Measurements from ENCODE around the gene LARGE1.
"Not testable (repeated sequence)": the region's sequence is repeated elsewhere in the genome, so short reads cannot be mapped to it uniquely, and the experiment has no call there.

Gene LARGE1

DNA sequence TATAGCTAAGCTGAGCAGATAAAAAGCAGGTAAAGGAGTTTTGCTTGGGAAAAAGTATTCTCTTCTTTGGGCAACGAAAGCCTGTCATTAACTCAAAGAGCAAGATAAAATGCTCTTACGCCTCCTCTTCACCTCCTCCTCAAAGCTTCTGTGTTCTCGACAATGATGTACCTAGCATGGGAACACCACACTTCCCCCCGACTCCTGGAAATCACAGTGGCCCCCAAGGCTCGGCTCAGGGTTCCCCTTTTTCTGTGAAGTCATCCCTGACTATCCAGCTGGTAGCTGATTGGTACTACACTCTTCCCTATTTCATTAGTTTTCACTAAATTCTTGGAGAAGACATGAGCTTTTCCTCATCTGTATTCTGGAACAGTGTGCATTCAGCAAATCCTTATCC lies 336.1 kb downstream of the LARGE1 start:
- no peak for DNase-seq

DNA sequence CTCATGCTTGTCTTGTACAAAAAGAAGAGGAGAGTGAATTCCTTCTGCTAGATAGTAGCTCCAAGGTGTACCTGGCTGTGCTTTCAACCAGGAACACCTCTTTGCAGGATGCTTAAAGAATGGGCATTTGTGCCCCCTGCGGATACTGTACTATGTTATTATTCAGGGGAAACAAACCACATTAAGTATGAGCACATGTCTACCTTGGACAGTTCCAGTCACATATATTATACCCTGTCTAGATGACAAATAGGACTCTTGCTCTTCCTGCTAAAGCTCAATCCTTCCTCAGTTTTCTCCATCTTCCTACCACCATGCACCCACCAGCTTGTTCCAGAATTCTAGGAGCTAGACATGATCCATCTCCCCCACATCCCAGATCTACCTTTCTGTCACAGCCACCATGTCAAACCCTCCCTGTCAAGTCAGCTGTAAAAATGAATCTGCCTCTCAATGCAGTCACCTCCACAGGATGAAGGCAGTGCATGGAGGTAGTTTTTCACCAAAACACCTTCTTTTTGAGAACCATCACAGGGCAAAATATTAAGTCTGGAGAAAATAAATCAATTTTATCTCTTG lies 337.4 kb downstream of the LARGE1 start:
- DNase-seq, result no peak

DNA sequence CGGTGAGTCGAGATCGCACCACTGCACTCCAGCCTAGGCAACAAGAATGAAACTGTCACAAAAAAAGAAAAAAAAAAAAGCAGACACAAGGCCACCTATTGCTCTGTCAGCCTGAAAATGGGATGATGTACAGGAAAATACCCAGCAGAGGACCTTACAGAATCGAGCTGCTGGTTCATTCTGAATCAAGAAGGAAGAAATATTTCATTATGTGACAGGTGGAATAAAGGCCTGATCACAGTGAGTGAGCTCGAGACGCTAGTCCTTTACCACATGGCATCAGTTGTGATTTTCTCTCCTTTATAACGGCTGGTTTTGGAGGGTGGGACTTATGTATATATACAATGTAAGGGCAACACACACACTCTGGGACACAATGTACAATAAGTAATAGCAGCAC lies 340.0 kb downstream of the LARGE1 start:
- DNase-seq, result no peak

DNA sequence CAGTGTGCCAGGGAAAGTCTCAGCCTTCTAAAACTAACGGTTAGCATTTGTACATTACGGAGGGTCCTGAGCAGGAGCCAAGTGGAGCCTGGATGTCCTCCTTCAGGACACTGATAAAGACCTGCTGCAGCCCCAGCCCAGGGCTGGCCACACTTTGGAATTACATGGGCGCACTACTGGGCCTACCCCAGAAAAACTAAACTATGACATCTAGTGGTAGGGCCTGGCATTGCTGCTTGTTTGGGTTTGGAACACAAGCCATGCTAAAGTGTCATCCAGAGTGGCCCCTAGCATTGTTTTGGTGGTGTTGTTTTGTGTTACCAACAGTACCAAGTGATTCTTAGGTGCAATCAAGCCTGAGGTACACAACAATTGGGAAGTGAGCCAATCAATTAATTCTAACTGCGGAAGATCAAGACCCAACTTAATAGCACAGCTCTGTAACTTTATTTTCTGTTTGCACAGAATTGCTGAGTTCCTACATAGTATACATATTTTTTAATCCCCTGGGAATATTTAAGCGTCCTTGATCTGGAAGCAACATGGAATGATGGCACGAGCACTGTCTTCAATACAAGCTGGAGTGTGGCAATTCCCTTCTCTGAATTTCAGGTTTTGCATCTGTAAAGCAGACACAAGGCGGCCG lies 340.7 kb downstream of the LARGE1 start:
- DNase-seq, result peak; percentile 12

DNA sequence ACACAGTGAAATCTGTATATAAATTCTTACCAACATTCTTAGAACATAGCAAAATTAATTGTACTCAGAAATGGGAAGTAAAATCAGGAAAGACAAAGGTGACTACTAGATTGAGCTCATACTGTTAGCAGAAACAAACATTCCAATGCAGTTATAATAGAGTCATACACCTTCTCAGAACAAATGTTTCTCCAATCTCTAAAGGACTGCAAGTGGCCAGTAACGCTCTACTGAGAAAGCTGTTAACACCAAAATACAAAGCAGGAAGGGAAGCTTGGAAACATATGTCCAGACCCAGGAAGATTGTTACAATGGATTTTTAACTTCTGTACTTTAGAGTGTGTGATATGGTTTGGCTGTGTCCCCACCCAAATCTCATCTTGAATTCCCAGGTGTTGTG lies 341.5 kb downstream of the LARGE1 start:
- DNase-seq, result no peak

DNA sequence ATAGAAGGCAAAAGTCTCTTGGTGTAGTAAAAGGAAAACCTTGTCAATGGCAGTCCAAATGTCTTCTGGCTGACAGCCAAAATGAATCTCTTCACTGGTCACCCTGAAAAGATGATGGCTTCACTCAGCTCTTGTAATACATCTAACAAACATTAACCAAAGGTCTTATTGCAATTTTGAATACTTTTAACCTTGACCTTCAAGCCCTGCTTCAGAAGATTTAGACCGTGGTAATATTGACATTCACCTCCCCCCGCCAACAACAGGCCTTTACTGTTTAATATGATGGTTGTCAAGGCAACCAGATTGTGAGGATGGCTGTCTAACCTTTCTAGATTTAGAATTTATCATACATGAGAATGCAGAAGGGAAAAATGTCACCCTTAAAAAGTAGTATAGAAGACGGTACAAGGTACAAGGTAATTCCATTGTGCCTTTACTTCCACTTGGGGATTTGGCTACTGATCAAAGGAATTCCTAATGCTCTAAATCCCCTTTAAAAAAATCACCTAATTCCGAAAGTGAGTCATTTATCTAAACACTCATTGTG lies 342.3 kb downstream of the LARGE1 start:
- no peak for DNase-seq

DNA sequence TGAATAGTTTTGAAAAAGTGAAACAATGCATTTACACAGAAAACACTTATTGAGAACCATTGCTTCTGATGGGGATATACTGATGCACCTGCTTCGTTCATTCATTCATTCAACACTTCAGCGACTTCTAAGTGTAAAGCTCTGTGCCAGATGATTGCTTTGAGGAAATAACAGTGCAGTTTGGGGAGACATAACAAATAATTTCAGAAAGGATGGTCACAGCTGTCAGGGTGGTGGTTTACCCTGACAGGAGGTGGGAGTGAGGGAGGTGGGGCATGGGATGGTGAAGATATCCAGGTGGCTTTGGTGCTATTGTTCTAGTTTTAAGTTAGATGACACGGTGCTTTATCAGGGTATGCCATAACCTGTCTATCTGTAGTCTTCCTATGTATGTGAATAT lies 344.1 kb downstream of the LARGE1 start:
- no peak for DNase-seq

DNA sequence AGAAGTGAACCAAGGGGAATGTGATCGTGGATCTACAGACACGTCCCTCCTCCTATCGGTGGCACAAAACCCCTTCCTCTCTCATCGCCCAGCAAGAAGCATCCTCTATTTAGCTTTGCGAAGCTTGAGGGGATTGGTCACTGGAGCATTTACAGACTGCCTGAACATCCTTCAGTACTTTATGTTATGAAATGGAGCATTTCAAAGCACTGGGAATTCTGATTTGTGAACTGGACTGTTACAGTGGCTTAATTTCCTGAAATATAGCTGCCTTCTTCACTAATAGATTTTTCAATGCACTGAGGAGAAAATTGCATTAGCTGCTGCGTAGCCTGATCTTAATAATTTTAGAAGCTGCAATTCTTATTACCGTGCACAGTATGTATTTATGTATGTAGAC lies 344.5 kb downstream of the LARGE1 start:
- DNase-seq, result no peak

DNA sequence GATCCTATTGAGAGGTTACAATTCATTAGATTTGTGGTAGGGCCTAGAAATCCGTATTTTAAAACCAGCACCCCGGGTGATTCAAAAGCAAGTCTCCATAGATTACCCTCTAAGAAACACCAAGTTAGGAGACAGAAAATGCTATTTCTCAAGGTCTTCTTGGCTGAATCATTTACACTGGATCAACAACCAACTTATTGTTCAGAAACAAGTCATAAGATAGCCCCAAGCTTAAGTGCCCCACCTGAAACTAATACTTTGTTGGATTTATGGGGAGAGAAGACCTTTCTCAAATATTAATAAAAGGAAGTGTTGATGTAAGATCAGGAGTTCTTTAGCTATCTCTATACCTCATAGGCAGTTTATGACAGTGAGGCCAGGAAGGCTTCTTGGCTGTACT lies 345.2 kb downstream of the LARGE1 start:
- no peak for DNase-seq

DNA sequence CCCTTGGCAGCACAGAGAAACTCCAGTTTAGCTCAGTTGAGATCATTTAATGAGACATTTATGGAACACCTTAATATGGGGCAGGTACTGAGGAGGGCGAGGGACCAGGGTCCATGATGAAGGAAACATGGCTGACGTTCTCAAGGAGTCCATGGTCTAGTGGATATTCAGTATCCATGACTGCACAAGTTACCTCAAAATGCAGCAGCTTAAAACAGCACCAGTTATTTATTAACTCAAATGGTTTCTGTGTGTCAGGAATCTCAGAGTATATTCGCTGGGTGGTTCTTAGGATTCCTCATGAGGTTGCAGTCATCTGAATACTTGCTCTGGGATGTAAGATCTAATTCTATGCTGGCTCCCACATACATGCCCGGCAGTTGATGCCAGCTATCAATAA lies 346.8 kb downstream of the LARGE1 start:
- DNase-seq, result no peak

DNA sequence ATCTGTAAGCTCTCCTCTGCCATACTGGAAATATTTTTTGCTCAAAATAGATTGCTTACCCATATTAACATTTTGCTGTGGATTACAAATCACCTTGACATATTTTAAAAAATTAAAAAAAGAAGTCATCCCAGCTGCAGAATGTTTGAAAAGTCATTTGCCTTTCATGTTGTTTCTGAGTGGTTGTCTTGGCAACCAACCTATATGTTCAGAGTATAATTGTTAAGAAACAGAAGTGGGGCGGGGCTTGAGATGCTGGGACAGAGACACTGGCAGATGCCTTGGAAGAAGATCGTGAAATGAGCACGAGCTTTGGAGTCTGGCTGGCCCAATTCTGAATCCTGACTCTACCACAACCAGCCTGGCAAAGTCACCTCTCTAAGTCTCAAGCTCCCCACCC lies 348.2 kb downstream of the LARGE1 start:
- DNase-seq, result no peak

DNA sequence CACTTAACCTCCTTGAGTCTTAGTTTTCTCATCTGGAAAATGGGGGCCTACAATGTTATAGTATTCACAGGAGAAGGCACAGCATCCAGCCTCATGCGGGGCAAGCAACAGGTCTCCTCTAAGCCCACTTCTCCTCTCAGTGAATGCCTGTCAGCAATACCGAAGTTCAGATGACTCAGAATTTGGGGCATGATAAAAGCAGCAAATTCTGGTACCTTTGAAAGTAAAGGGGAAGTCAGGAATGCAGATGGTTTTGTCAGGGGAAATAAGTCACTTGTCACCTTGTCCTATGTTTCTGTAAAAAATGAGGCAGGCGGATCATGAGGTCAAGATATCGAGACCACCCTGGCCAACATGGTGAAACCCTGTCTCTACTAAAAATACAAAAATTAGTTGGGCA lies 350.2 kb downstream of the LARGE1 start:
- no peak for DNase-seq

DNA sequence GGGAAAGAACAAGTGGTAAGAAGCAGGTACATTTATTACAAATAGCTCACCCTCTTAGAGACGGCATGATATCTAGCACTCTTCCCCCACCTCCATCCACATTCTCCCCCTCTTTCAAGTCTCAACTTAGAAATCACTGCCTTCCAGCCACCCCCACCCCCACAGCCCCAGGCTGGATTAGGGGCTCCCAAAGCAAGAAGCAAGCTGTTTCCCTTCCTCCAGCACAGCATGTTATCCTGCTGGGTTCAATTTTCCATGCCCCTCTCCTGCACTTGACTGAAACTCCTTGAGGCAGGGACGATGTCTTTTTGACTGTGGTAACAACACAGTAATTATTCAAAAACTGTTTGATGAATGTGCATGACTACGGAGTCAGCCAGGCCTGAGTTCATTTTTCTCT lies 350.7 kb downstream of the LARGE1 start:
- no peak for DNase-seq

DNA sequence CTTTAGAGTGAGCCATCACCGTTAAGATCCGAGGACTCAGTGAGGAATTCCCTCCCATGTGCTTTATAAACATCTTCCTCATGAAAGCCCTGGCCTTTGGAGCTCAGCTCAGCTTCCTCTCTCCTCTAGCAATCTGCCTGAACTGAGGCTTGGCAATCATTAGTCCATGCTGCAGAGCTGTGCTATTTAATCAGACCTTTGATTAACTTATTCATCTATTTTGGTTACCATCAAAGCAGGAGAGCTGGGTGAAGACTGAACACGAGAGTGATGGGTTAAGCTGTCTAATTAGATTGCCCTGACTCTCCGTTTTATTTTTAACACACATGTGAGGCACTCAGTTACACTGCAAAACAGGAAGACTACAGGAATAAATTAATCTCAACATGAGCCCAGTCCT lies 351.3 kb downstream of the LARGE1 start:
- DNase-seq, result no peak

DNA sequence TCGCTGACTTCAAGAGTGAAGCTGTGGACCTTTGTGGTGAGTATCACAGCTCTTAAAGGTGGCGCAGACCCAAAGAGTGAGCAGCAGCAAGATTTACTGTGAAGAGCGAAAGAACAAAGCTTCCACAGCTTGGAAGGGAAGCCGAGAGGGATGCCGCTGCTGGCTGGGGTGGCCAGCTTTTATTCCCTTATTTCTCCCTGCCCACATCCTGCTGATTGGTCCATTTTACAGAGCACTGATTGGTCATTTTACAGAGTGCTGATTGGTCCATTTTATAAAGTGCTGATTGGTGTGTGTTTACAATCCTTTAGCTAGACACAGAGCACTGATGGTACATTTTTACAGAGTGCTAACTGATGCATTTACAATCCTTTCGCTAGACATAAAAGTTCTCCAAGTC lies 353.8 kb downstream of the LARGE1 start:
- not testable (repeated sequence) for DNase-seq

DNA sequence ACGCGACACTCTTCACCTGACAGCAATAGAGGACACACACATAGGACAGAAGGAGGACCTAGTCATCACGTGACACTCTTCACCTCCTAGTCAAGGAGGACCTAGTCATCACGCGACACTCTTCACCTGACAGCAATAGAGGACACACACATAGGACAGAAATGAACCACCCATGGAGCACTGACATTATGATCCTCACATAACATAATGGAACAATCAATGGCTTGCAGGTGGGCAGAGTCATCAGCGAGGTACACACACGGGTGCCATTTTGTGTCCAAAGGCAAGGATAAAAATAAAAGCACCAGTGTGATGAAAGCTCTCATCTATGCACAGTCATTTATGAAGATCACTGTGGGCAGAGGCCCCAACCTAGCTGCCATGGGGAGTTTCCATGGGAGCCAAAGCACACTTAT lies 354.7 kb downstream of the LARGE1 start:
- no peak for DNase-seq

DNA sequence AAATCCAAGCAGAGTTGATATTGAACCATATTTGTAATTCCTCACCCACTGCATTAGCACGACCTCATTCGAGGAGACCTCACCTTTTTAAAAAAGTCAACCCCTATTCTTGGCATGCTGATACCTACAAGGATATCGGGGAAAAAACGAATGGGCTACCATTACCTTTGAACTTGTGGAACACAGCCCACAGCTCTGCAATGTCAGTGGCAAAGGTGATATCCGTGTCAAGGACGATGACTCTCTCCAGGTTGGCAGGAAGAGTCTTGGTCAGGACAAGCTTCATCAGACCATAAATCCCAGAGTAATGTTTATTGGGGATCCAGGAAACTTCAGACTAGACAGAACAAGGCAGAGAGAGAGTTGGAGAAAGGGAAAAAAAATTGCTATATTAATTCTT lies 355.6 kb downstream of the LARGE1 start:
- DNase-seq, result no peak

DNA sequence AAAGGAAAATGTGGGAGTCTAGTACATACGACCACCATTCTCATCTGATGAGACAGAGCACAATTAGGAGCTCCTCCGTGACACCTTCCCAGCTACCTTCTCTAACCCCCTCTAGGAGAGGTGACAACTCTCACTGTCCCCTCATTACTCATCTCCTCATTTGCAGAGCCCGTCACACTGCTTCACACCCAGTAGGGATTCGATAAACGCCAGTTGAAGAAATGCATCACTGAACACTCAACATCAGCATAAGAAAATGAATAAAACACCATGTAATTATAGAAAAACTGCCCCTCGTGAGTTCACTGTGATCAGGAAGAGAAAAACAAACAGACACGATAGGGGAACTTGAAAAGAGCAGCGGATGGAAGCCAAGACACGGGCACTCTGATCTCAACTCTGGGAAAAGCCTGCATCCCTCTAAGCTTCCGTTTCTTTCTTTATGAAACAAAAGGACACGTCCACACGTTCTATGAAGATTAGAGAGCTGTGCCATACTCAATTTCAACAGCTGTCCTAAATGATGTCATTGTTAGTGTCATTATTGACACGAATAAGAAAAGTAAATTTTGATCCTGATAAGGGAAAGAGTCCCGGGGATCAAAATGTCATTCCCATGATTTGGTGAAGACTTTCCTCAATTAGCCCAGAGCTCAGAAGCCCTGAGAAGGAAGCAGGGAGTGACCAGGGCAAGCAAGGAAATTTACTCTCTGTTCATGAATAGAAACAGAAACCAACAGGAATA lies 356.9 kb downstream of the LARGE1 start:
- DNase-seq, result no peak

DNA sequence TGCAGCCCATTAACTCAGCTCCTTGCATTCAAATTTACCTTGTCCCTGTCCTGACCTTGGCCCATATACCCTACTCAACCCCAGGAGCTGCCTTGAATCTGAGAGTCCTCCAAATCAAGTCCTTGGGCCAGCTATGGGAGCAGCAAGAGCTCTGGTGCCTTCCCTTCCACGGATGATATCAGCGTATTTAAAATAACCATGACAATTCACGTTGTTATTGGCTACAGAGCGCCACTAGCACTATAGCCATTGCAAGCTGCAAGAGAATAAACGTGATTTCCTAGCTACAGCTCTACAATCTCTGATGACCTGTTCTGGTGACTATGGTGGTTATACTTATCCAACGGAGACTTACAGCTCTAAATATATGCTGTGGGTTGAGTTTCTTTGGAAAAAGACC lies 357.8 kb downstream of the LARGE1 start:
- DNase-seq, result no peak

DNA sequence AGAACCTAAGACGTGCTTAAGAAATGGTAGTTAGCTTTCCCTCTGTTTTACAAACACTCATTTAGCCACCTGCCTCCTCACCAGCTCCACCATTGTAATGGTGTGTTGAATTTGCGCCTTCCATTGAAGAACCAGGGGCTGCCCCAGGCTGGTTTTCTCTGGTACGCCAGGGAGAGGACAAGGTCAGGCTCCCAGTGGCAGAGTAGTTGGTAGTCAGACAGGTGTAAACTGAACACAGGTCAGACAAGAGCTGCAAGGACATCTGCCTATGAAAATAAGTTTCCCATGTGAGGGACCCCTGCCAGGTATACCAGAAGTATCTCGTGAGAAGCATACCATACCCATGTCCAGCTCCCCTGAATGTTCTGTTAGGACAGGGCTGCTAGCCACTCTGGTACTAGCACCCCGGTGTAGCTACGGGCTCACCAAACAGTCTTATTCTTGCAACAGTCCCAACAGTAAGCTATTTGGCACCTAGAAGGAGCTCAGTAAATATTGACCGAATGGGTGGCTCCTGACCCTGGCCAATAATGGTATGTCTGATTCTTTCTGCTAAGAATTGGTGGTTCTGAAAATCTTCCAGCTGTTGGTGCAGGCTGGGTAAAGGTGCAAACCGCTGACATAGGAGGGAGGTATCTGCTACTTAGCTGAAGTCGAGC lies 359.0 kb downstream of the LARGE1 start:
- no peak for DNase-seq

DNA sequence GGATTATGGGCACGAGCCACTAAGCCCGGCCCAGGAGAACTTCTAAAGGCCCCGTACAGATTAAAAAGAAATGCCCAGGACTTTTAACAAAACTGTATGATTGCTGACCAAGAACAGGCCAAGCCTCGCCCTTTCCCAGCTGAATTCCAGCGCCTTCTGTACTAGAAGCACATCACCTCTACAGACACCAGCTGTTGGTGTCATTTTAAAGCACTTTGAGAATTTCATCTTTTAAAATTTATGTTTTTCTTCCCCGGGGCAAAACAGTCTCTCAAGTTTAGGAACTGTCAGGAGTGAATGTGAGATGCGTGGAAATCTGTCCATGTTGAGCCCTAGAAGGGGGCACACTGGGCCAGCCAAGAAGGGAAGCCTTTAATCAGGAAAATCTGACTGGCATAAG lies 362.4 kb downstream of the LARGE1 start:
- no peak for DNase-seq

DNA sequence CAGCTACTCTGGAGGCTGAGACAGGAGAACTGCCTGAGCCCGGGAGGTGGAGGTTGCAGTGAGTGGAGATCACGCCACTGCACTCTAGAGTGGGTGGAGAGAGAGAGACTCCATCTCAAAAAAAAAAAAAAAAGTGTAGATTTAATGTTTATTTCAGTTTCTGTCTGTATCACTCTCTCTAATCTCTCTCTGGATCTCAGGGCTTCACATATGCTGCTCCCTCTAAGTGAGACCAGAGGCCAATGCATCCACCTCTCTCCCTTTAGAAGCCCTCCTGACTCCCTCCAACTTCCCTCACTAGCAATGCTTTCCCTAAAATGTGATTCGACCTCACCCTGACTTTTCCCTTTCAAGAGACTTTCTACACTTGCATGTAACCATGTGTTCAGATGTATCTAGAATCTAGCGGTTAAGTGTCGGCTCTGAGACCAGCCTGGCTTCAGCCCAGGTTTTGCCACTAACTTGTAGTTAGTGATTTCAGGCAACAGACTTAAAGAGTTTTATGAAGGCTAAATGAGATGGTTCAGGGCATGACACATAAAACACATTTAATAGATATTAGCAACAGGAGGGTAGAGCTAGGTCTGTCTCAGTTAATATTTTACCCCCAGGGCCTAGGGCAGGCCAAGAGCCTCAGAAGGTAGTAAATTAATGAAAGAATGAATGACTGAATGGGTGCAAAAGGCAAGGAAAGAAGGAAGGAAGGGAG lies 364.3 kb downstream of the LARGE1 start:
- no peak for DNase-seq

DNA sequence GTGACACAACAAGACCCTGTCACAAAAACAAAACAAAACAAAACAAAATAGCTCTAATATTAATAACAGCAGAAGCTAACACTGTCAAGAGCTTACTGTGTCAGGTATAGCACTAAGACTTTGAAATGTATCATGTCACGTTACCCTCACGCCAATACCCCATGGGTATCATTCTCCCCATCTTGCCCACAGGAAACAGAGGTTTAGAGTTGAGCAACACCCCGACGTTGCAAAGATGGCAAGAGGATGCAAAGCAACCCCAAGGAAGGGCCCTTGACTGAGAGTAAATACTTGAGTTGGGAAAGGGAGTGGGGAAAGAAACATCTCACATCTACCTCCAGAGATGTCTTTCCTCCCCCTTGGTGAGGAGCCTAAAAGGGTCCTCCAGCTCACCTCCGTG lies 366.8 kb downstream of the LARGE1 start:
- no peak for DNase-seq

Data from NCI-H69 (cell line).